ENCODE results near the gene STAC2.
"Not testable (repeated sequence)": the region's sequence is repeated elsewhere in the genome, so short reads cannot be mapped to it uniquely, and the experiment has no call there.

STAC2 gene

DNA sequence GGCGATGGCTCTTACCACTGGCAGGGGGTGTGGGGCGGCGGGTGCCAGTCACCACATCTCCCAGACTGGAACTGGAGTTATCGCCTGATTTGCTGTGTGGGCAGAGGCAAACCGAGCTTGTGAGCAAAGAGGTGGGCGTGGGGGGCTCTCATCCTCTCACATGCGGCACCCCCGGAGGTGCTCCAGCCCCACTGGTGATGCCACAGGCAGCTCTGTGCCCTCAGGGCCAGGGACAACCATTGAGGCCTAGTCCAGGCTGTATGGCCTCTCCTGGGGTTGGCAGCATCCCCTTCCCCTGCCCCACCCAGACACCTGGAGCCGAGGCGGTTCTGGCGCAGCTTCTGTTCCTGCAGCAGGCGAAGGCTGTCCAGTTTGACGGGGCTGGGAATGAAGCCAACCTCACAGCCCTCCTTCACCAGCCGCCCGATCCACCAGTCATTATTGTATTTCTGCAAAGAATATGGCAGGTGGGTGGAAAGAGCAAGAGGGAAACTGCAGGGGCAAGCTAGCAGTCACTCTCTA lies 39.2 kb downstream of the STAC2 start:
- DNase-seq = no peak

- no peak for DNase-seq
Observed at GRCh38 chr17:39183720-39184119, 42.0 kb downstream of the STAC2 start.

DNA sequence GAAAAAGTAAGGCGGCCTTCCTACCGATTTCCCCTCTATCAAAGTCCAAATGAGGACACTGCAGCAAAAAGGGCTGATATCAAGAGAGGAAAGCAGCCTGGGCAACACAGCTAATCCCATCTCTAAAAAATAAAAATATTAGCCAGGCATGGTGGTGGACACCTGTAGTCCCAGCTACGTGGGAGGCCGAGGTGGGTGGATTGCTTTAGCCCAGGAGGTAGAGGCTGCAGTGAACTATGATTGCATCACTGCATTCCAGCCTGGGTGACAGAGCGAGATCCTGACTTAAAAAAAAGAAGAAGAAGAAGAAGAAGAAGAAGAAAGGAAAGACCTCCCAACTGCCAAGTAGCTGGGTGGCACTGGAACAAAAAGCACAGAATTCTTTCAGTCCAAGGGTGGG lies 42.7 kb downstream of the STAC2 start:
- no peak for DNase-seq

- no peak for DNase-seq
Observed at GRCh38 chr17:39181303-39181702, 44.4 kb downstream of the STAC2 start.

DNA sequence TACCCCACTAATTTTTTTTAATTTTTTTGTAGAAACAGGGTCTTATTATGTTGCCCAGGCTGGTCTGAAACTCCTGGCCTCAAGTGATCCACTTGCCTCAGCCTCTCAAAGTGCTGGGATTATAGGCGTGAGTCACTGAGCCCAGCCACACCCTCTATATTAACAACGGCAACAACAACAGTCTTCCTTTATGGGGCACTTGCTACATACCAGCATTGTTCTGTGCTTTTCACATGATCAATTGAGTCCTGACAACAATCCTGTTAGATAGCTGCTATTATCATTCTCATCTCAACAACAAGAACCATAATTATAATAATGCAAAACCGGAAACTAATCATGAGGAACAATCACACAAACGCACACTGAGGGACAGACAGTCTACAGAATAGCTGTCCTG lies 47.2 kb downstream of the STAC2 start:
- DNase-seq = no peak

DNA sequence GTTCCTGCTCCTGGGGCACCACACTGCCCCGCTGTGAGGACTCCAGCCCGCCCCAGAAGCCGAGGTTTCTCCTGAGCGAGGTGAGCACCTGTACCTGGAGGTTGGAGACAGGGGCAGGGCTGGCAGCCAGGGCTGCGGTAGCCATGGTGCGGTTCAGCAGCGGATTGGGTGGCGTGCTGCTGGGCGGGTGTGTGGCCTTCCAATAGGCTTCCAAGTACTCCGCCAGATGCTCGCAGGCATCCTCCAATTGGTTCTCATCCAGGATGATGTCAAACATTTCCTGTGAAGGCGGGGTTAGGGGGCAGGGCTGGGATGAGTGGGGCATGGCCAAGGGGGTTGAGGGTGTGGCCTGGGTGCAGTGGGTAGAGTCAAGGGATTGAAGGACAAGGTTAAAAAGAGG lies 48.5 kb downstream of the STAC2 start:
- DNase-seq = no peak

DNA sequence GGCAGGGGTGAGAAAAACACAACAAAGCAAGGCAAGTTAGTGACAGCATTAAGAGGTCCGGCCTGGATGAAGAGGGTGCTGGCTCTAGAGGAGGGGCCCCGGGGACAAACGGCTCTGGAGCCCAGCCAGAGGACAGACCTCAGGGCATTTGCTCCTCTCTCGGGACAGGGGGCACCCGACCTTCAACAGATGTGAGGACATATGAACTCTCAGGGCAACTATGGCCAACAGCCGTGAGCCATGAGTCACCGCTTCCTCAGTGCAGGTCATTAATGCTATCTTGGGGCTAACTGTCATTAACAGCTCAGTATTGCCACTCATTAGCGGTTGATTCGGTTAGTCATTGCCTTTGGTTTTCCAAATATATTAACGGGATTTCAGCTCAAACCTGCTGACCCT lies 50.1 kb downstream of the STAC2 start:
- no peak for DNase-seq

DNA sequence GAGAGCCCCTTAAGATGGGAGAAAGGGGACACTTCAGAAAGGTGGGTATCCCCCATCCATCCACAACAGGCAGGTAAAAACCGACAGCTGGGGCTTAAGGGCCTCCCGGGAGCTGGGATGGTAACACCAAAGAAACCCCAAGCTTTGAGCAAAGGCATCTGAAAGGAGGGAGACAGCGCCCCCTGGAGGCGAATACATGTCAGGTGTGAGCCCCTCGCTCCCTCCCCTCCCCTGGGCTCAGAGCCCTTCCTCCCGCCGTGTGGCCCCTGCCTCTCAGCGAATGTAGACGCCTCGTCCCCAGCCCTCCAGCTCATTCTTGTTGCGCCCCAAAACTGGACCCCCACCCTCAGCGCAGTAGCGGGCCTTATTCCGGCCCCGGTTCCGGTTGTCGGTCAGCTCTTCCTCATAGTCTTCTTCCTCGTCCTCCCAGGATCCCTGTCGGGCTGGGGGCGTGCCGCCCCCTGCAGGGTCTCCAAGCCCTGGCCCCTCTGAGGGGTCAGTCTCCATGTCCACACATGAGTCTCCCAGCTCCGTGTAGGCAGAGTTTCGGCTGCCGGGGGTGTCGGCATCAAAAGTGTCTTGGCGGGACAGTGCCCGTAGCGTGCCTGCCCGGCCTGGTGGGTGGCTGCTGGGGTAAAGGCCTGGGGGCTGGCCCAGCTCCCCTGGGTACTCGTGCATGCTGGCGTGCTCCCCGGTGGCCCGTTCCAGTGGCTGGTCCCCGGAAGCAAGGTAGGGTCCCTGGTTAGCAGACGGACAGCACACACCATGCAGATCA lies 50.6 kb downstream of the STAC2 start:
- DNase-seq = peak in 1 of 2 experiments; percentile 40

DNA sequence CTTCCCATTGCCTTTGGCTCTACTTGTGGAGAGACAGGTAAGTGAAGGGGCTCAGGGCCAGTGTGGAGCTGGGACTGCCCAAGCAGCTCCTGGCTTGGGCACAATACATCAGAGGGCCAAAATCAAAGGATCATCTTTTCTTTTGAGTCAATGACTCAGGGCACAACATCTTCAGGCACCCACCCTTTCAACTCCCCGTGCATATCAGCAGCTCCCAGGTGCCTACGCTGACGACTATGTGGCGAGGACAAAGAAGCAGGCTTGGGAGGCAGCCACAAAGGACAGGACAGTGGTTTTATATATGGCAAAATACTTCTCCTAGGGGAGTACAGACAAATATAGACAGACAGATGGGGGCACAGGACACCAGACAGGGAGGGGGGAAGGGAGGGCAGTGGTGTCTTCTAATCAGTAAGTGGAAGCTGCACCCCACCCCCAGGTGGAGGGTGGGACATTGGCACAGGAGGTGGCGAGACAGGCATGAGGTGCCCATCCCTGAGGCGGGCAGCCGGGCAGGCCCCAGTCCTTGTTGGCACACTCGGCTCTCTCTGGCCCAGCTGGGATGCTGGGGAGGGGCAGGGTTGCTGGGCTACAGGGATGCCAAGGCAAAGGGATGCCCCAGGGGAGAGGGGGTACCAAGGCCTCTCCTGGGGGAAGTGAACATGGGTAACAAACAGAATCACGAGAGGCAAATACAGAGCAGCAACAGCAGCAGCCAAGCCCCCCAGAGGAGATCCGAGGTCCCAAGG lies 52.0 kb downstream of the STAC2 start:
- DNase-seq = no peak

DNA sequence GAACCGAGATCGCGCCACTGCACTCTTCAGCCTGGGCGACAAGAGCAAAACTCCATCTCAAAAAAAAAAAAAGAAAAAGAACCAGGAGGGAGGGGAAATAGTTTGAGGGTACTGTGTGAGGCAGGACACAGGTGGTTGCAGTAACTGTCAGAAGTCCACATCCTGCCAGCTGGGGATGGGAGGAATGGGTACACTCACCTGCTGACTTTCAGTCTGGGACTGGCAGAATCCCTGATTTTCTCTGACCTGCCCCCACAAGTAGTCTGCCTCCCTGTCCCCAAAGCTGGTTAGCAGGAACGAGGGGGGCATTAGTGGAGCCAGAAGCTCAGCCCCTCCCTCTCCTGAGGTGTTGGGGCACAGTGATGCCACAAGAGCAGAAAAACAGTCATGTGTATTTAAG lies 52.7 kb downstream of the STAC2 start:
- no peak for DNase-seq

DNA sequence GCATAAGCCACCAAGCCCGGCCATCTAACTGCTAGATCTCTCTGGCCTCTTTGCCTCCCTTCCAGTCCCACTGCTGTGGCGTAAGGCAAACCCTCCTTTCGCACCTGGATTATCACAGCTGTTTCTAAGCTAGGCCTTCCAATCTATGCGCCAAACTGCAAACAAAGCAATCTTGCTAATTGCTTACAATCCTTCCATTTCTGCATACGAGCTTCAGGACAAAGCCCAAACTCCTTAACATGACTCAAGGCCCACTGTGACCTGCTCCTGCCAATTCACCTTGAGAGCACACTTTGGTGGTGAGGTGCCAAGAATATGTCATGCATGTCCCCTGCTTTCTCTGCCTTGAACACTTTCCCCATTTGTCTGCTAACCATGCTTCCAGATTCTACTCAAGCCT lies 53.8 kb downstream of the STAC2 start:
- no peak for DNase-seq

DNA sequence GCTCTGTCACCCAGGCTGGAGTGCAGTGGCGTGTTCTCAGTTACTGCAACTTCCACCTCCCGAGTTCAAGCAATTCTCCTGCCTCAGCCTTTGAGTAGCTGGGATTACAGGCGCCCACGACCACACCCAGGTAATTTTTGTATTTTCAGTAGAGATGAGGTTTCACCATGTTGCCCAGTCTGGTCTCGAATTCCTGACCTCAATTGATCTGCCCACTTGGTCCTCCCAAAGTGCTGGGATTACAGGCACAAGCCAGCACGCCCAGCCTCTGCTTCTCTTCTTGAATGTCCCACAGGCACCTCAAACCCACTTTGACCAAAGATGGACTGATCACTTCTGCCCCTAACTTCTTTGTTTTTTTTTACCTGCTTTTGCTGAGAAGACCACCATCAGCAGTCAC lies 55.2 kb downstream of the STAC2 start:
- DNase-seq = no peak

DNA sequence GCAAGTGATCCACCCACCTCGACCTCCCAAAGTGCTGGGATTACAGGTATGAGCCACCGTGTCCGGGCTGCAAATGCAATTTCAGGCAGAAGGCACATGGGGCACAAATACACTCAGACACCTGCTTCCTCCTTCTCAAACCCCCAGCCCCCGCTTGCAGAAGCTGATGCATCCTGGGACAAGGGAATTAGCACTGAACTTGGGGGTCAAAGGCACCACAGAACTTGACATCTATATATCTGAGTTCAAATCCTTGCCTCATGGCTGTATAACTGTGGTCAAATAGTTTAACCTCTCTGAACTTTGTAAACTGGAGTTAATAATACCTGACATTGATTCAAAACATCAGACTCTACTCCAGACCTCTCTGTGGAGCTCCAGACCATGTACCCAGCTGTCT lies 55.6 kb downstream of the STAC2 start:
- no peak for DNase-seq

GRCh38 chr17:39169518-39169917 lies 56.2 kb downstream of the STAC2 start:
- DNase-seq = no peak

DNA sequence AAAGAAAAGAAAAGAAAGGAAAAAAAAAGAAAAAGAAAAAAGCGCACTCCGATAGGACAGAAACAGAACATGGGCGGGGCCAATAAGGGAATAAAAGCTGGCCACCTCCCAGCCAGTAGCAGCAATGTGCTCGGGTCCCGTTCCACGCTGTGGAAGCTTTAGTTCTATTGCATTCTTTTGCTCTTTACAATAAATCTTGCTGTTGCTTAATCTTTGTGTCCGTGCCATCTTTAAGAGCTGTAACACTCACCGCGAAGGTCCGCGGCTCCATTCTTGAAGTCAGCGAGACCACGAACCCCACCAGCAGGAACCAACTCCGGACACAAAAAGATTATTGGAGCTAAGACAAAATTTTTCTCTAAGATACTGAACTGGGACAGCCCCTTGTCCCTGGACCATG lies 56.6 kb downstream of the STAC2 start:
- no peak for DNase-seq

GRCh38 chr17:39168503-39168902 lies 57.2 kb downstream of the STAC2 start:
- not testable (repeated sequence) for DNase-seq

GRCh38 chr17:39167476-39167875 lies 58.3 kb downstream of the STAC2 start:
- DNase-seq = no peak

DNA sequence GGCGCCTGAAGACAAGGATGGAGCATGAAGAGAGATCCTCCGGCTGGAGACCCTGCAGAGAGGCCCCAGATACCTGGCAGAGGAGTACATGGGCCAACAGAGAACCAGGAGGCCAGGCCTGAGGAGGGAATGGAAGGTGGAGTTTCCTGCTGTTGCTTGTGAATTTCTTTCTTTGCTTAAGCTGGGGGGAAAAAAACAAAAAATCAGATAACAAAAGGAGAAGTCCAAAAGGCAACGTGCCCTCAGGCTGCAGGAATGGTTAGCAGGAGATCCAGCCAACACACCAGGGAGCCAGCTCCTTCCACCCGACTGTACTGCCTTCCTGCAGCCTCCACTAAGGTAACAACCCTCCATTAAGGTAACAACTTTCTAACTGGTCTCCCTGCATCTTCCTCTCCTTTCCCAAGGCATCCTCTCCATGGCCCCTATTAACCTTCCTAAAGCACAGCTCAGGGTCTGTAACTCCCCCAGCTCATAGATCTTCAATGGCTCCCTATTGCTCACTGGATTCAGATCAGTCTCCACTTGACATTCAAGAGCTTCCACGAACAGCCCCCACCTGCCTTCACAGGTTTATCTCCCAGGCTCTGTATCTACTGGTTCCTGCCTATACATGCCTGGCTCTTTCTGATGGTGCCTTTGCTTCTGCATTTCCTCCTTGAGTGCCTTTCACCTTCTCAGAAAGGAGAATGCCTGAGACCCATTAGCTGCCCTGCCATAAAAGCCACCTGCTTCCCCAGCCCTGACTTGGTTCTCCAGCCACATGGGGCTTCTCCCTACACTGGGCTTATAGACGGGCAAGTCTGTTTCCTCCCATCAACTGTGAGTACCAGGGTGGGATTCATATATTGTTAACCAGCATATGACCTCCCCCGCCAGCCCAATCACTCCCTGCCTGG lies 59.1 kb downstream of the STAC2 start:
- DNase-seq = peak; percentile 13 to 61

GRCh38 chr17:39165841-39166349 lies 59.9 kb downstream of the STAC2 start, which contains the start of gene ARL5C:
Gene ARL5C, minus strand, starts transcription at chr17:39166161. Its CDS starts 401 bp downstream, at chr17:39165760.
- no peak for DNase-seq

GRCh38 chr17:39165178-39165840 lies 60.4 kb downstream of the STAC2 start:
- no peak for DNase-seq

DNA sequence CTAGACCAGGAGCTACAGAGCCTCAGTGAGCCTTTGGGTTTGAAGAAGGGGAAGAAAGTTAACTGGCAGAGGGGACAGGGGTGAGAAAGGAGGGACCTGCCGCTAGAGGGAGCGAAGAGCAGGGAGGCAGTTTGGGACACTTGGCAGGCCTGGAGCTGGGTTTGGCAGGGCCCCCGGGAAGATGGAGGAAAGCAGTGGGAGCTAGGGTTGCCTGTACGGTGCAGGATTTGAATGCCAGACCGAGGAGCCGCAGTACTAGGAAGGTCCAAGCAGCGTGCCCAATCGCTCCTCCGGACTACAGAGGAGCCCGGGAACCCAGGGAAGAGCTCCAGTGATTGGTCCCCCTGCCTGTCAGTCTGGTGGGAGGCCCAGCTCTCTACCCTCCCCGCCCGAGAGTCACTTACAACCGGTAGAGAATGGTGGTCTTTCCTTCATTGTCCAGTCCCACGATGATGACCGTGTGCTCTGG lies 61.0 kb downstream of the STAC2 start:
- peak in 1 of 2 experiments; percentile 11 for DNase-seq

DNA sequence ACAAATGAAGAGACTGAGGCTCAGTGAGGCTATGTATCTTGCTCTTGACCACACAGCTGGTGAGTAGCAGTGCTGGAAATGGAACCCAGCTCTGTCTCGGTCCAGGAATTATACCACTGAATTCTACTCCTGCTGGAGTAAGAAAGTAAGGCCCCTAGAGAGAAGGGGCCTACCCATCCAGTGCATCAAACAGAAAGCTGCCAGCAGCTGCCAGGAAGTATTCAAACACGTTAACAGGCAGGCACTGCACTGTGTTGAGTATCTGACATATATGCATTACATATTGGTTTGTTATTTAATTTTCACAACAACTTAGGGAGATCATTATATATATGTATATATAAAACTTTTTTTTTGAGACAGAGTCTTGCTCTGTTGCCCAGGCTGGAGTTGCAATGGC lies 63.8 kb downstream of the STAC2 start:
- DNase-seq = no peak

All from NCI-H187 (cell line).